ENCODE measurements around the gene PDE11A.

DNA sequence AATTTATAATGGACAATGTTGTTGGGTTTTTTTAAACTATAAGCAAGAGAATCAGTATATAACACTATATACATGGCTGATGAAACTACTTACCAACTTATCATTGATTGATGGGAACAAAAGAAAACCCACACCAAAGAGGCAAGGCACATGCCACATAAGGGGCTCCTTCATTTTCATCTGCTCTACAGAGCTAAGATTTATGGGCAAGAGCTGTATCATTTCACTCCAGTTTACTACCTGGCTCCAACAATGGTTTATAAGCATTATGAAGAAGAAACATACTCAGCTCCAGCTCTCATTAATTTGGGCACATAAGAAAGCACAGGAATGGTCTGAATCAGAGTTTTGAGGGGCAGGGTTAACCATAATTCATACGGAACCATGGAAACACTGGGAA, 396.8 kb downstream of the PDE11A start:
- TF ChIP-seq CTCF (IDR thresholded peaks at IDR 0.05; ENCODE audit: insufficient read depth, low read length, poor library complexity, severe bottlenecking) (no peak), EZH2phosphoT487 (conservative IDR thresholded peaks at IDR 0.05; ENCODE audit: low read length) (no peak)

Measured in SU-DHL-6 (cell line).